Endodermal cell (in vitro differentiated cells): ENCODE measurements around the gene PRDM16. TPM values are rescaled to one million over a fixed set of nuclear protein-coding genes. Genes with fewer than 3 reads are reported as not detected.

Experiments used
- DNase-seq: peaks from one replicate; pipeline ENCODE4 v3.0.0-alpha.2; 2017
- H3K27ac ChIP-seq: 2 replicates; pipeline ENCODE4 v1.5.1; 2013; ENCODE audit warnings: mild to moderate bottlenecking, low read depth, low read length, moderate library complexity
- H3K27me3 ChIP-seq: 2 replicates; pipeline ENCODE4 v1.6.1; 2013; ENCODE audit warnings: mild to moderate bottlenecking, low read length, moderate library complexity; ENCODE audit not compliant: insufficient read depth, control insufficient read depth, poor library complexity, severe bottlenecking
- H3K36me3 ChIP-seq: 2 replicates; pipeline ENCODE4 v1.7.0; 2013; ENCODE audit warnings: mild to moderate bottlenecking, low read length, moderate library complexity; ENCODE audit not compliant: control insufficient read depth, insufficient read depth
- H3K4me1 ChIP-seq: one replicate; pipeline ENCODE4 v1.7.0; 2013; ENCODE audit warnings: low read length; ENCODE audit not compliant: control insufficient read depth, insufficient read depth
- H3K4me3 ChIP-seq: 2 replicates; pipeline ENCODE4 v1.5.1; 2013; ENCODE audit warnings: mild to moderate bottlenecking, low read length, moderate library complexity
- H3K9ac ChIP-seq: 2 replicates; pipeline ENCODE4 v1.6.1; 2013; ENCODE audit warnings: mild to moderate bottlenecking, low read length, moderate library complexity; ENCODE audit not compliant: poor library complexity, severe bottlenecking; ENCODE audit errors: extremely low read depth
- H3K9me3 ChIP-seq: 2 replicates; pipeline ENCODE4 v1.6.1; 2013; ENCODE audit warnings: mild to moderate bottlenecking, low read length, moderate library complexity; ENCODE audit not compliant: control insufficient read depth
- H3K27ac Mint-ChIP-seq: 2 replicates; pipeline ENCODE4 v1.8.0; 2020; ENCODE audit warnings: mixed read lengths
- H3K27me3 Mint-ChIP-seq: 2 replicates; pipeline ENCODE4 v1.8.0; 2021; ENCODE audit warnings: mild to moderate bottlenecking, mixed read lengths; ENCODE audit not compliant: insufficient read depth
- H3K36me3 Mint-ChIP-seq: 2 replicates; pipeline ENCODE4 v1.8.0; 2020; ENCODE audit warnings: low read depth, mixed read lengths
- H3K4me1 Mint-ChIP-seq: 2 replicates; pipeline ENCODE4 v1.8.0; 2020; ENCODE audit warnings: mixed read lengths
- H3K4me3 Mint-ChIP-seq: 2 replicates; pipeline ENCODE4 v1.8.0; 2020; ENCODE audit warnings: mild to moderate bottlenecking, moderate library complexity, mixed read lengths
- H3K9me3 Mint-ChIP-seq: 2 replicates; pipeline ENCODE4 v1.8.0; 2020; ENCODE audit warnings: mild to moderate bottlenecking, mixed read lengths
- WGBS, 2 experiments: methylation state at CpG; one replicate each; pipeline versions ENCODE4 v1.1.5 to v1.1.7; 2013; ENCODE audit warnings: missing lambda C conversion rate in 2 of 2, mixed read lengths in 1 of 2; ENCODE audit not compliant: insufficient coverage in 1 of 2, insufficient read length in 1 of 2; 5-methylcytosine and 5-hydroxymethylcytosine counted together
- total RNA-seq, 2 donors: library from RNA; stranded (reverse); fragmentation: NEBNext Ultra II Directional in 1 of 2; extraction: Animal tissue kit (Norgen Biotek cat#: 25700) in 1 of 2; gene quantifications; 2 replicates in 1 of 2; 3 replicates in 1 of 2; pipeline ENCODE4 v1.2.1, GENCODE V29; 2021
- TF ChIP-seq, protein P1 (sequence below): fragments of 200-600 bp; sonication (generic); conservative IDR thresholded peaks from 2 replicates; pipeline ENCODE4 v1.5.0; 2021; ENCODE audit warnings: antibody characterized with exemption, mild to moderate bottlenecking

The PRDM16 gene
- total RNA-seq, 2 donors from 2014 or later: 2.1 to 4.0 TPM

DNA sequence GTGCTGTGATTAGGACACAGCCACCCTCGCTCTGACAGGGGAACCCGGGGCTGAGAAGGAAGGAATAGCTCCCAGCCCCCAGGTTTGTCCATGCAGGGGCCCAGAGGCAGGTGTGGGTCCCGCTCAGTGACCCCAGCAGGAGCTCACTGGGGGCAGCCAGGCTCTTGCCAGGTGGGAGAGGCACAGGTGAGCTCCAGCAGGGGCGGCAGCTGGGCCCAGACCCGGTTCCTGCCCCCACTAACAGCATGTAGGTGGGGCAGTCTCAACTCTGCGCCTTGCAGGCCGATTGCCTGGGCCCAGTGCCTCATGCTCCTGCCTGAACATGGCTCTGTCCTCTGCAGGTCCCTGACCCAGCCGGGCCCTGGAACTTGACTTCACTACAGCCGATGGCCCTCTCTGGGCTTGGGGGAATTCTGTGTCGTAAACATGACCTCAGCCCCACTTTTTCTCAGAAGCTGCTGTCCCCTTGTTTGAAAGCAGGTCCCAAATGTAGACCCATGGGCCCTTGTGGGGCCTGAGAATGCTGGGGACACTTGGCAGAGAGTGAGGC lies 127.0 kb downstream of the PRDM16 start:
- Histone ChIP-seq H3K4me1 (no peaks in the 10 kb centered on the region), H3K4me3 (no peak overlapping the region), H3K27ac (no peak overlapping the region), H3K27me3 (no peaks in the 10 kb centered on the region), H3K36me3 (no peaks in the 10 kb centered on the region), H3K9me3 (no peaks in the 10 kb centered on the region), H3K9ac (no peak overlapping the region)
- Mint-ChIP-seq H3K27ac (no peak overlapping the region), H3K4me1 (peaks cover 9% of the 10 kb centered on the region), H3K4me3 (no peak overlapping the region), H3K9me3 (no peaks in the 10 kb centered on the region), H3K27me3 (no peaks in the 10 kb centered on the region), H3K36me3 (no peaks in the 10 kb centered on the region)
- DNase-seq: no peak
- TF ChIP-seq, protein P1, sequence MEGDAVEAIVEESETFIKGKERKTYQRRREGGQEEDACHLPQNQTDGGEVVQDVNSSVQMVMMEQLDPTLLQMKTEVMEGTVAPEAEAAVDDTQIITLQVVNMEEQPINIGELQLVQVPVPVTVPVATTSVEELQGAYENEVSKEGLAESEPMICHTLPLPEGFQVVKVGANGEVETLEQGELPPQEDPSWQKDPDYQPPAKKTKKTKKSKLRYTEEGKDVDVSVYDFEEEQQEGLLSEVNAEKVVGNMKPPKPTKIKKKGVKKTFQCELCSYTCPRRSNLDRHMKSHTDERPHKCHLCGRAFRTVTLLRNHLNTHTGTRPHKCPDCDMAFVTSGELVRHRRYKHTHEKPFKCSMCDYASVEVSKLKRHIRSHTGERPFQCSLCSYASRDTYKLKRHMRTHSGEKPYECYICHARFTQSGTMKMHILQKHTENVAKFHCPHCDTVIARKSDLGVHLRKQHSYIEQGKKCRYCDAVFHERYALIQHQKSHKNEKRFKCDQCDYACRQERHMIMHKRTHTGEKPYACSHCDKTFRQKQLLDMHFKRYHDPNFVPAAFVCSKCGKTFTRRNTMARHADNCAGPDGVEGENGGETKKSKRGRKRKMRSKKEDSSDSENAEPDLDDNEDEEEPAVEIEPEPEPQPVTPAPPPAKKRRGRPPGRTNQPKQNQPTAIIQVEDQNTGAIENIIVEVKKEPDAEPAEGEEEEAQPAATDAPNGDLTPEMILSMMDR: no peak
- WGBS, 2 experiments: 87 to 92% methylated on average over 9 to 10 of the region's 10 CpGs

DNA sequence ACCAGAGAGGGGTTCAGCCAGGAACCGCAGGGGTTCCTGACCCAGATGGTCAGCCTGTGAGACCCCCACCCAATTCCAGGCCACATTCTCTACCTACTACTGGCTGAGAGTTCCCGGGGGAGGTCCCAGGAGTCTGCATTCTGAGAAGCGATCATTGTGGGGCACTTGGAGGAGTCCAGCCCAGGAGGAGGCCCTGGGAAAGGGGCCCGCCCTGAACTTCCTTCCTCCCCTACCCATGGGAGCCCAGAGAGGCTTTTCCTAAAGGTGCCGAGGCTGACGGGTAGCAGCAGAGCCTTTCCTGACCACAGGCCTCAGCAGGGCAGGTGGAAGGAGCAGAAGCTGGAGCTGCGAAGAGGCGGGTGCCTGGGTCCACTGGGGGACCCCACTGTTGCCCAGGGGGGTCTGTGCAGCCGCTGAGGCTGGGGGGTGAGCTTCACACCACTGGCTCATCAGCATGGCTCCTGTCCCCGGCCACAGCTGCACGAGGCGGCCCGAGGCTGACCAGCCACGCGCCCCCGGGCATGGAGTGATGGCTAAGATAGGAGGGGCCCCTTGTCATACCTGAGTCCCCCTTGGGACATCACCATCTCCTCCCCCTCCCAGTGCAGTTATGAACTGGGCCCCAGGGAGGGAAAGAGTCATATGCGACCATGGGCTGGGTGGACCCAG lies 127.7 kb downstream of the PRDM16 start:
- no peak for DNase-seq
- WGBS, 2 experiments: 93 to 100% methylated on average over 2 to 17 of the region's 17 CpGs

GRCh38 chr1:3197781-3198316 lies 128.8 kb downstream of the PRDM16 start:
- Mint-ChIP-seq H3K4me3 (no peak overlapping the region), H3K4me1 (peaks cover 5% of the 10 kb centered on the region), H3K36me3 (no peaks in the 10 kb centered on the region), H3K9me3 (no peaks in the 10 kb centered on the region), H3K27me3 (no peaks in the 10 kb centered on the region), H3K27ac (no peak overlapping the region)
- H3K9ac ChIP-seq: no peak overlapping the region
- H3K4me3 ChIP-seq: no peak overlapping the region
- DNase-seq: no peak
- no peaks in the 10 kb centered on the region for H3K36me3 ChIP-seq
- WGBS, 2 experiments: 93 to 97% methylated on average over 5 to 22 of the region's 22 CpGs
- H3K27ac ChIP-seq: no peak overlapping the region
- H3K4me1 ChIP-seq: no peaks in the 10 kb centered on the region
- no peaks in the 10 kb centered on the region for H3K27me3 ChIP-seq
- no peaks in the 10 kb centered on the region for H3K9me3 ChIP-seq
- TF ChIP-seq, protein P1: no peak

More for the DNA sequence above, 127.7 kb downstream of the PRDM16 start:
- no peaks in the 10 kb centered on the region for H3K36me3 Mint-ChIP-seq
- H3K9me3 Mint-ChIP-seq: no peaks in the 10 kb centered on the region
- H3K27ac ChIP-seq: no peak overlapping the region
- no peaks in the 10 kb centered on the region for H3K36me3 ChIP-seq
- H3K27me3 ChIP-seq: no peaks in the 10 kb centered on the region
- H3K9ac ChIP-seq: no peak overlapping the region
- TF ChIP-seq, protein P1: no peak
- no peak overlapping the region for H3K27ac Mint-ChIP-seq
- H3K9me3 ChIP-seq: no peaks in the 10 kb centered on the region
- H3K4me1 Mint-ChIP-seq: peaks cover 7% of the 10 kb centered on the region
- H3K27me3 Mint-ChIP-seq: no peaks in the 10 kb centered on the region
- H3K4me3 ChIP-seq: no peak overlapping the region
- H3K4me1 ChIP-seq: no peaks in the 10 kb centered on the region
- no peak overlapping the region for H3K4me3 Mint-ChIP-seq
